ENCODE data around the gene OGT. TPM values are rescaled to one million over a fixed set of nuclear protein-coding genes. Genes with fewer than 3 reads are reported as not detected.

Gene OGT
- total and polyA plus RNA-seq, 2 donors from 2014 or later = 32.2 to 147 TPM

DNA sequence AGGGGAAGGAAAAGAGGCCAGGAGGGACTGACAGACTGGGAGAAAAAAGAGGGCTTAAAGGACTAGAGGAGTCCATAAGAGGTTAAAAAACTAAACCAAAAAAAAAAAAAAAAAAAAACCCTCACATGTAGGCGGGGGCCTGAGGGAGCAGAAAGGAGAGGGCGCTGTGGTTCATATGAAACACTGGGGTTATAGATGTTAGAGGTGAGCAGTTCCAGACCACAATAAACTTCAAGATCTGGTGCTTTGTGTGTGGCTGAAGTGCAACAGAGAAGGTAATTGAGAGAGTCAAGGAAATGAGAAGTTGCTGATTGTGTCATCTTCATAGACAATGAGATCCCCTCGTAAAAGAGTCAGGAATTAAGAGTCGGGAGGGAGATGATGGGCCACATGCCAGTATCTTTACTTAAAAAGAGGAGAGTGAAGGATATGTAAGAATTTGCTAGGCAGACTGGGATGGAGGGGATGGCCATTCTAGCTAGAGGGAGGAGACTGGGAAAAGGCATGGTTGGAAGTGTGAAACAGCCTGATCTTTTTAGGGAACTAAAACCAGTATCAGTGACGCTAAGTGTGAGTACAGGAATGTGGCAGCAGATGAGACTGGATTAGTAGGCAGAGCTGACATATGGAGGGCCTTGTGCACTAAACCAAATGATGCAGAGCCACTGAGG lies 18.4 kb upstream of the OGT start:
- no peak for DNase-seq
- no peak overlapping the region for H3K4me3 ChIP-seq (ENCODE audit: low read length in 3 of 3)
- no peaks in the 10 kb centered on the region for H3K4me1 ChIP-seq (ENCODE audit: control insufficient read depth in 2 of 3, insufficient read depth in 2 of 3, low read depth in 1 of 3, low read length in 3 of 3)
- H3K9ac ChIP-seq (ENCODE audit: low read length in 3 of 3) = no peak overlapping the region
- no peaks in the 10 kb centered on the region for H3K9me3 ChIP-seq (ENCODE audit: control insufficient read depth in 2 of 3, insufficient read depth in 1 of 3, low read length in 3 of 3)
- intact Hi-C loops (cut with DNase I) = no loop called here
- H3K27ac ChIP-seq (ENCODE audit: low read depth in 2 of 2, low read length in 2 of 2) = no peak overlapping the region
- no peak for FAIRE-seq
- H3K27me3 ChIP-seq (ENCODE audit: control insufficient read depth, insufficient read depth, low read length) = no peaks in the 10 kb centered on the region
- no peaks in the 10 kb centered on the region for H3K36me3 ChIP-seq (ENCODE audit: control insufficient read depth in 2 of 3, insufficient read depth in 3 of 3, low read length in 3 of 3)
- TF ChIP-seq, protein P1, sequence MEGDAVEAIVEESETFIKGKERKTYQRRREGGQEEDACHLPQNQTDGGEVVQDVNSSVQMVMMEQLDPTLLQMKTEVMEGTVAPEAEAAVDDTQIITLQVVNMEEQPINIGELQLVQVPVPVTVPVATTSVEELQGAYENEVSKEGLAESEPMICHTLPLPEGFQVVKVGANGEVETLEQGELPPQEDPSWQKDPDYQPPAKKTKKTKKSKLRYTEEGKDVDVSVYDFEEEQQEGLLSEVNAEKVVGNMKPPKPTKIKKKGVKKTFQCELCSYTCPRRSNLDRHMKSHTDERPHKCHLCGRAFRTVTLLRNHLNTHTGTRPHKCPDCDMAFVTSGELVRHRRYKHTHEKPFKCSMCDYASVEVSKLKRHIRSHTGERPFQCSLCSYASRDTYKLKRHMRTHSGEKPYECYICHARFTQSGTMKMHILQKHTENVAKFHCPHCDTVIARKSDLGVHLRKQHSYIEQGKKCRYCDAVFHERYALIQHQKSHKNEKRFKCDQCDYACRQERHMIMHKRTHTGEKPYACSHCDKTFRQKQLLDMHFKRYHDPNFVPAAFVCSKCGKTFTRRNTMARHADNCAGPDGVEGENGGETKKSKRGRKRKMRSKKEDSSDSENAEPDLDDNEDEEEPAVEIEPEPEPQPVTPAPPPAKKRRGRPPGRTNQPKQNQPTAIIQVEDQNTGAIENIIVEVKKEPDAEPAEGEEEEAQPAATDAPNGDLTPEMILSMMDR (IDR thresholded peaks at IDR 0.05; ENCODE audit: borderline replicate concordance, extremely low read depth, insufficient read depth) = no peak

DNA sequence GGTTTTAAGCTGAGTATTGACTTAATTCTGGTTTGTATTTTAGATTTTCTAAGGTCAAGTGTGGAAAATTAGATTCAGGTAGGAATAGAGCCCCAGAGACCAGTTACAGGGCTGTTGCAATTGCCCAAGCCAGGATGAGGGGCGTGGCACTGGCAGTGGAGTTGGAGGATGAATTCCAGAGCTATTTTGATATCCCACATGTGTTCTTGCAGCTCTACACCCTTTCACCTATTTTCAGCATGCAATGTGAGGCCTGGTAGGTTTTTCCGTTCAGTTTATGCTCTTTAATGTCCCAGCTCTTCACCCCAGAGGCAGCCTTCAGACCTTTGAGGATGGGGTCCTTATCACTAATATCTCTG lies 17.9 kb upstream of the OGT start:
- Histone ChIP-seq H3K4me3 (ENCODE audit: low read length in 3 of 3) (no peak overlapping the region), H3K27me3 (ENCODE audit: control insufficient read depth, insufficient read depth, low read length) (no peaks in the 10 kb centered on the region), H3K9ac (ENCODE audit: low read length in 3 of 3) (no peak overlapping the region), H3K36me3 (ENCODE audit: control insufficient read depth in 2 of 3, insufficient read depth in 3 of 3, low read length in 3 of 3) (no peaks in the 10 kb centered on the region), H3K27ac (ENCODE audit: low read depth in 2 of 2, low read length in 2 of 2) (no peak overlapping the region), H3K4me1 (ENCODE audit: control insufficient read depth in 2 of 3, insufficient read depth in 2 of 3, low read depth in 1 of 3, low read length in 3 of 3) (no peaks in the 10 kb centered on the region), H3K9me3 (ENCODE audit: control insufficient read depth in 2 of 3, insufficient read depth in 1 of 3, low read length in 3 of 3) (no peaks in the 10 kb centered on the region)
- intact Hi-C loops (cut with DNase I) = no loop called here
- TF ChIP-seq, protein P1 (IDR thresholded peaks at IDR 0.05; ENCODE audit: borderline replicate concordance, extremely low read depth, insufficient read depth) = no peak
- FAIRE-seq = no peak
- no peak for DNase-seq

DNA sequence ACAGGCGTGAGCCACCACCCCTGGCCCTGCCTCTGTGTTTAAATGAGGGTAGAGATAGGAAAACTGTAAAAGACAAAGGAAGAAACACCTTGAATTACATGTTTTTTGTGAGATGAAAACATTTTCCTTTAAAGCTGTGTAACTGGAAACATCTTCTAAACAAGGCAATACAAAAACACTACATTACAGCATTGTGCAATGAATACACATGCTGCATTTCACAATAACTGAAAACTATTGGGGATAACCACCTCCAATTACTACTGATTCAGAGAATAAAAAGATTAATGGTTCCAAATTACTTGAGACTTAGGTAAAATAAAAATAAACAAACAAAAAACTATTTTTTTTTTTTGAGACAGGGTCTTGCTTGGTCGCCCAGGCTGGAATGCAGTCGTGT lies 7.6 kb upstream of the OGT start:
- TF ChIP-seq, protein P1 (IDR thresholded peaks at IDR 0.05; ENCODE audit: borderline replicate concordance, extremely low read depth, insufficient read depth) = no peak
- Histone ChIP-seq H3K36me3 (ENCODE audit: control insufficient read depth in 2 of 3, insufficient read depth in 3 of 3, low read length in 3 of 3) (no peaks in the 10 kb centered on the region), H3K27ac (ENCODE audit: low read depth in 2 of 2, low read length in 2 of 2) (no peak overlapping the region), H3K4me3 (ENCODE audit: low read length in 3 of 3) (no peak overlapping the region), H3K9me3 (ENCODE audit: control insufficient read depth in 2 of 3, insufficient read depth in 1 of 3, low read length in 3 of 3) (no peaks in the 10 kb centered on the region), H3K9ac (ENCODE audit: low read length in 3 of 3) (no peak overlapping the region), H3K4me1 (ENCODE audit: control insufficient read depth in 2 of 3, insufficient read depth in 2 of 3, low read depth in 1 of 3, low read length in 3 of 3) (no peaks in the 10 kb centered on the region), H3K27me3 (ENCODE audit: control insufficient read depth, insufficient read depth, low read length) (no peaks in the 10 kb centered on the region)
- intact Hi-C loops (cut with DNase I) = no loop called here
- DNase-seq (no peak), FAIRE-seq (no peak)

Data from kidney (tissue), 14 donors.